IPS-11a (cell line): ENCODE results near the gene ABI3BP.

ENCODE experiments used
- H3K4me3 ChIP-seq: one replicate; pipeline ENCODE4 v1.5.1; 2013; ENCODE audit warnings: low read depth, low read length, control low read depth

The ABI3BP gene

GRCh38 chr3:100891033-100891432, 102.2 kb downstream of the ABI3BP start:
- no peak overlapping the region for H3K4me3 ChIP-seq

GRCh38 chr3:100888881-100889280, 104.3 kb downstream of the ABI3BP start:
- H3K4me3 ChIP-seq, result no peak overlapping the region

GRCh38 chr3:100882571-100882984, 110.6 kb downstream of the ABI3BP start:
- H3K4me3 ChIP-seq, result no peak overlapping the region

GRCh38 chr3:100880845-100881244, 112.4 kb downstream of the ABI3BP start:
- H3K4me3 ChIP-seq, result no peak overlapping the region

GRCh38 chr3:100880072-100880471, 113.1 kb downstream of the ABI3BP start:
- no peak overlapping the region for H3K4me3 ChIP-seq

- H3K4me3 ChIP-seq, result no peak overlapping the region
These were observed 113.9 kb downstream of the ABI3BP start for GRCh38 chr3:100879195-100879810.

GRCh38 chr3:100877286-100877685, 115.9 kb downstream of the ABI3BP start:
- no peak overlapping the region for H3K4me3 ChIP-seq

- no peak overlapping the region for H3K4me3 ChIP-seq
These were observed 118.0 kb downstream of the ABI3BP start for GRCh38 chr3:100875239-100875638.

- H3K4me3 ChIP-seq, result no peak overlapping the region
These were observed 119.6 kb downstream of the ABI3BP start for GRCh38 chr3:100873611-100874010.

GRCh38 chr3:100871306-100871705, 121.9 kb downstream of the ABI3BP start:
- no peak overlapping the region for H3K4me3 ChIP-seq

GRCh38 chr3:100869787-100870186, 123.4 kb downstream of the ABI3BP start:
- H3K4me3 ChIP-seq, result no peak overlapping the region

GRCh38 chr3:100868894-100869293, 124.3 kb downstream of the ABI3BP start:
- H3K4me3 ChIP-seq, result no peak overlapping the region

GRCh38 chr3:100868096-100868495, 125.1 kb downstream of the ABI3BP start:
- no peak overlapping the region for H3K4me3 ChIP-seq

GRCh38 chr3:100865442-100865841, 127.8 kb downstream of the ABI3BP start:
- no peak overlapping the region for H3K4me3 ChIP-seq

- no peak overlapping the region for H3K4me3 ChIP-seq
These were observed 128.6 kb downstream of the ABI3BP start for GRCh38 chr3:100864471-100865250.

- no peak overlapping the region for H3K4me3 ChIP-seq
These were observed 135.4 kb downstream of the ABI3BP start for GRCh38 chr3:100857863-100858262.

- no peak overlapping the region for H3K4me3 ChIP-seq
These were observed 136.4 kb downstream of the ABI3BP start for GRCh38 chr3:100856821-100857220.

GRCh38 chr3:100852840-100853239, 140.4 kb downstream of the ABI3BP start:
- no peak overlapping the region for H3K4me3 ChIP-seq

- H3K4me3 ChIP-seq, result no peak overlapping the region
These were observed 142.5 kb downstream of the ABI3BP start for GRCh38 chr3:100850701-100851100.

- no peak overlapping the region for H3K4me3 ChIP-seq
These were observed 143.1 kb downstream of the ABI3BP start for GRCh38 chr3:100850156-100850555.

GRCh38 chr3:100844063-100844936, 148.9 kb downstream of the ABI3BP start:
- no peak overlapping the region for H3K4me3 ChIP-seq

- no peak overlapping the region for H3K4me3 ChIP-seq
These were observed 155.1 kb downstream of the ABI3BP start for GRCh38 chr3:100838157-100838556.
